ENCODE measurements around the gene COL23A1.

The COL23A1 gene

GRCh38 chr5:178301641-178302040, 288.6 kb downstream of the COL23A1 start:
- FAIRE-seq (no peak), DNase-seq (ENCODE audit: insufficient read length, low spot score) (no peak)

- FAIRE-seq (no peak), DNase-seq (ENCODE audit: insufficient read length, low spot score) (no peak)
Observed at GRCh38 chr5:178298283-178298807, 291.8 kb downstream of the COL23A1 start.

DNA sequence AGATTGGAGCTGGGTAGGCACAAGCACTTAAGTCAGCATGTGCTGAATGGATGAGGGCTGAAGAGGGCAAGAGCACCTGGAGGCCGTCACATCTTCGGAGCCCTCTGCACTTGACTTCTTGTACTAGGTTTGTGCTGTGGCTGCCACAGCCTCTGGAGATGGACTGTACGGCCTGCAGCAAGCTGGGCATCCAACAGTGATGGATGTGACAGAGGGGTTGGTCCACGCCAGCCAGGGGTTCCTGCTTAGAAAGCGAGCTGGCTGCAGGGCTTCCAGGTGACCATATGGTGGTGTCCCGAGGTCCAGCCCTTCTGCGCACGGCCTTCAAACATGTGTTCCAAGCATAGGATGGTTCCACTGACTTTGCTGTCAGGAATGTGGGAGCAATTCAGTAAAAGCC, 292.4 kb downstream of the COL23A1 start:
- no peak for FAIRE-seq

DNA sequence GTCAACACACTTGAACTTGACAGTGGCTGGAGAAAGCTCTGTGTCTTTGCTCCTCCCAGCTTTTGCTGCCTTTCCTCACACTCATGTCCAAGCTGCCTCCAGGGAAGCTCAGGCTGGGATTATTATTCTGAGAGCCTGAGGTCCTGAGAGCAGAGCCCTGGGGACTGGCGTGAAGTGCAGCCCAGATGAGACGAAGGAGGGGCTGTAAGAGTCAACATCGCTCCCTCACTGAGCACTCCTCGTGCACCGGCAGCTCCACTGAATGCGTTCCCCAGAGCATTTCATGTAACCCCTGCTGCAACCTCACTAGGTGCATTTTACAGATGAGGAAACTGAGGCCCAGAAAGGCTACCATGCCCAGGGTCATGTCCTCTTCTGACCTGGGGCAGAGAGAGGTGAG, 294.1 kb downstream of the COL23A1 start:
- FAIRE-seq (no peak), DNase-seq (ENCODE audit: insufficient read length, low spot score) (no peak)

More for the DNA sequence above, 292.4 kb downstream of the COL23A1 start:
- DNase-seq (ENCODE audit: insufficient read length, low spot score) = no peak

DNA sequence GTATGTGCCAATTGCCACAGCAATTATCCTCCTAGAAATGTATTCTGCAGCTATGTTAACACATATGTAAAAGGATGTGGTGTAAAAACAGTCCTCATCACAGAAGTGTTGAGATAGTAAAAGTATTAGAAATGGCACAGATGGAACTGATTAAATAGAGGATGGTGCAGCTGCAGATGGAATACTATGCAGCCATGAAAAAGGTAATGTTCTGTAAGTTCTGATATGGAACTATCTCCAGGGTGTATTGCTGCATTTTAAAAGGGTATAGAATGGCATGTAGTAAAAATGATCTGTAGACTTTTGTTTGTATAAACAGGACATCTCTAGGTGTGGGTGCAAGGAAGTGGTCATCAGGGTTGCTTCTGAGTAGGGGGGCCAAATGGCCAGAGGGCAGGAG, 294.6 kb downstream of the COL23A1 start:
- DNase-seq (ENCODE audit: insufficient read length, low spot score) (no peak), FAIRE-seq (no peak)

DNA sequence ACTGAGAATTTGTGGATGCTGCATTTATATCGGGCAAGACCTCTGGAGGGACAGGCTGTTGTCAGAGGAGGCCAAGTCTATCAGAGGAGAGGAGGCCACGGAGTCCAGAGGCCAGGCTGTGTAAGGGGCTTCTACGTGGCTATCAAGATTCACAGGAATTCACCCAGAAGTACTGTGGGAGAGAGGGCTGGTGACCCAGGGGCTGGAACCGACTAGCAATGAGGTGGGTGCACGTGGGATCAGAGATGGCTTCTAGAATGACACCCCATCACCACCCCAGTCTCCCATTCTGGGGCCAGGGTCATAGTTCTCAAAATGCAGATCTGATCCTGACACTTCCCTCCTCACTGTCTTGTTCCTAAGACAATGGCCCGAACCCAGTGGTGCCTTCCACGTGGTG, 296.4 kb downstream of the COL23A1 start:
- DNase-seq (ENCODE audit: insufficient read length, low spot score) = no peak
- no peak for FAIRE-seq

- no peak for FAIRE-seq
Observed at GRCh38 chr5:178293400-178293799, 296.8 kb downstream of the COL23A1 start.

DNA sequence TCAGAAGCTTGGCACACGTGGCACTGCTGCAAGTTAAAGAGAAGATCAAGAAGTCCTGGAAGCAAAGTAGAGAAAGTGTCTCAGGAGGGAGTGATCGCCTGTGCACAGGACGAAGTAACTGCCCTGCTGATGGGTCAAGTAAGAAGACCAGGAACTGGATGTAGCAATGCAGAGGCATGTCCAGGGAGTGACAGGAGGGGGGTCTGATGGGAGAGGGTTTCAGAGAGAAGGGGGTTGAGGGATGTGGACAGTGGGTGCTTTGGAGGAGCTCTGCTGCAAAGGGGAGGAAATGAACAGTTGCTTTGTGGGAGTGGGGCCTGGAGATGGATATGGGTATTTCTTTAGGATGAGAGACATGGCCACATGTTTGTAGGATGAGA, 297.4 kb downstream of the COL23A1 start:
- FAIRE-seq = no peak
- no peak for DNase-seq (ENCODE audit: insufficient read length, low spot score)

More at GRCh38 chr5:178293400-178293799, 296.8 kb downstream of the COL23A1 start:
- DNase-seq (ENCODE audit: insufficient read length, low spot score) = no peak

- DNase-seq (ENCODE audit: insufficient read length, low spot score) (no peak), FAIRE-seq (no peak)
Observed at GRCh38 chr5:178291969-178292825, 298.0 kb downstream of the COL23A1 start.

GRCh38 chr5:178291161-178291561, 299.0 kb downstream of the COL23A1 start:
- no peak for FAIRE-seq

DNA sequence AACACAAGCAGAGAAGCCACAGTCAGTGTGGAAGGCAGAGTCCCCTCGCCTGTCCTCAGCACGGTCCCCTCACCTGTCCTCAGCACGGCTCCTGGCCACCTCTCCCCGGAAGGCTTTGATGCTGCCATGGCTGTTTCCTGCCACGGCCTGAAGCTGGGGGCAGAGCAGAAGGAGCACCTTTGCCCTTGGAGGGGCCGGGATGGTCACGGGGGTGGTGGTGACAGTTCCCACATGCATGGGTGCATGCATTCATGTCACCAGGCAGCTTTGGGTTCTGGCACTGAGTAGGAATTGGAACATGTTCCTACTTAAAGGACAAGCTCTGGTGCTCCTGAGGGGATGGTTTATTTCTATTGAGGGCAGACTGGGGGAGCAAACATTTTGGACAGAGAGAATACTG, 299.8 kb downstream of the COL23A1 start:
- FAIRE-seq (no peak), DNase-seq (ENCODE audit: insufficient read length, low spot score) (no peak)

More at GRCh38 chr5:178291161-178291561, 299.0 kb downstream of the COL23A1 start:
- no peak for DNase-seq (ENCODE audit: insufficient read length, low spot score)

GRCh38 chr5:178289438-178289837, 300.8 kb downstream of the COL23A1 start:
- FAIRE-seq = no peak

DNA sequence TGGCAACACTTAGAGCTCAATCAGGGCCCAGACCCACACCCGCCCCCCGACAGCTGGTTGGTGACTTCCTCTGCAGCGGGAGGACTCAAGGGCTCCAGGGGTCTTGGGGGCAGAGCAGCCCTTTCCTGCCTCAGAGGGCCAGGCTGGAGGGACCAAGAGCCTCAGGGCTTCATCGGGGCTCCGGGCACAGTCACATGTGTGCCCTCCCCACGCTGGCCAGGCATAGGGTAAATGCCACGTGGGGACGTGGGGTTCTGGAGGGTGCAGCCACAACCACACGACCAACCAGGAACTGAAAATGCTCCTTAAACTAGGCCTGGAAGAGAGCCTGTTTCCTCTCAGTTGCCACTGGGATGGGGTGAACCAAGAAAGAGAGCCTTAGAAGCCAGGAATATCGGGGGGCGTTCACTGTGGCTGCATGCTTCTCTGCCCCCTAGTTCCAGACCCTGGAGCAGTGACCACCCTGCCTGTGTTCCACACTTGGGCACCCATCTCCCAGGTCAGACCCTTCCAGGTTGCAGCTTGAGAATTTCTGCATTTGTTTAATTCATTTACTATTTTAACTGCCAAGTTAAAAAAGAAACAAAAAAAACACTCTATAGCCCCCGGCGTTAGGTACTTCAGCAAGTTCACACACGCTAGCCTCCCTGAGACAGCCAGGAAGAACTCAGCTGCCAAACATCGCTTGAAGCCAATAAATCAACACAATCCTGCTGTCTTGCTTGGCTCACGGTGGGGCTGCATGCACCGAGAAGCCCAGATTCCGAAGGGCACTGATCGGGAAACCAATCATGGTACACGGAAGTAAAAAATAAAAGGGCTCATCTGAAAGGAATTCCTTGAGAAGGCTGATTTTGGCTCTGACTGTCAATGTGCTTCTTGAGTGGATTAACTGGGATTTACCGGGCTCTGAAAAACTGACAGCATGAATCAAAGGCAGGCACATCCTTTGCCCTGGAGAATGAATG, 301.5 kb downstream of the COL23A1 start:
- DNase-seq (ENCODE audit: insufficient read length, low spot score) (no peak), FAIRE-seq (no peak)

More at GRCh38 chr5:178289438-178289837, 300.8 kb downstream of the COL23A1 start:
- no peak for DNase-seq (ENCODE audit: insufficient read length, low spot score)

GRCh38 chr5:178287791-178288105, 302.4 kb downstream of the COL23A1 start:
- no peak for FAIRE-seq

GRCh38 chr5:178287091-178287790, 303.0 kb downstream of the COL23A1 start:
- DNase-seq (ENCODE audit: insufficient read length, low spot score) (no peak), FAIRE-seq (no peak)

More at GRCh38 chr5:178287791-178288105, 302.4 kb downstream of the COL23A1 start:
- no peak for DNase-seq (ENCODE audit: insufficient read length, low spot score)

- FAIRE-seq (no peak), DNase-seq (ENCODE audit: insufficient read length, low spot score) (no peak)
Observed at GRCh38 chr5:178286226-178287090, 303.7 kb downstream of the COL23A1 start.

DNA sequence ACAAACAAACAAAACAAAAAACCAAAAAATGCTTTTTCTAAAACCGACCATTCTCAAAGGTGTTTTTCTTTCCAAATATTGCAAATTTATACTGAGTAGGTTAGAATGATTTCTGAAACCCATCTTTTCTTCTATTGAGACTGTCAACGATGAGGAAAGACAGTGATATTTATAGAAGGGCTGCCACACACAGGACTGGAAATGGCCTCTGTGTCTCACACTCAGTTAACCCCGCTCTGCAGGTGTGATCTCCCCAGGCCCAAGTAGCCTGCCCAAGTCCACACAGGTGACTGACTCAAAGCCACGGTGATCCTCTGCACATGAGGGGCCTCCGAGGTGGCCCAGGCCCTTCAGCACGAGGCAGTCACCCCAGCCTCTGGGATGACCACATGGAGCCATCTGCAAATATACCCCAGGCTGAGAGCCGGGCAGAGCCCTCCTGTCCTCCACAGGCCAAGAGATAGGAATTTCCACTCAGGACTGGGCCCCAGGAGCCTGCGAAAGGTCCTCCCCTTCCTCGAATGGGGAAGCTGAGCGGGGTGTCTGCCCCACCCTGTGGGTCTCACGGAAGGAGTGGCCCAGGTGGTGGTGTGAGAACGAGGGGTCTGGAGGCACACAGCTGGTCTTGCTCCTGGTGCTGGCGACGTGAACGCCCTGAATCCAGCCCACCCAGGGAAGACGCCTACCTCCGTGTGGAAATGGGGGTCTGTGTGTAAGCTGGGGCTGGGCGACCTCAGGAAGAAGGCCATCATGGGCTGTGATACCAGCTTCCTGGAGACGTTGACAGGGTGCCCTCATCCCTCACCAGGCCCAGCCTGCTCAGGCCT, 304.6 kb downstream of the COL23A1 start:
- FAIRE-seq (no peak), DNase-seq (ENCODE audit: insufficient read length, low spot score) (no peak)

GRCh38 chr5:178284996-178285395, 305.2 kb downstream of the COL23A1 start:
- DNase-seq (ENCODE audit: insufficient read length, low spot score) (no peak), FAIRE-seq (no peak)
